GM12891 (cell line): Measurements from ENCODE around the gene DDN.

Source experiments
- DNase-seq: peaks from one replicate; pipeline ENCODE4 v3.0.0; 2011; ENCODE audit warnings: low spot score; ENCODE audit not compliant: insufficient read length
- FAIRE-seq: peaks from 2 replicates; lab custom pipeline; 2011; peaks lifted over from hg19 to GRCh38; lab: Jason Lieb, UNC
- PAX5 ChIP-seq: IDR thresholded peaks from 2 replicates; pipeline ENCODE4 v1.6.1; 2011; ENCODE audit warnings: low read length, moderate library complexity, mild to moderate bottlenecking; ENCODE audit not compliant: insufficient read depth, severe bottlenecking
- POLR2A ChIP-seq: IDR thresholded peaks from 2 replicates; pipeline ENCODE4 v1.6.1; 2011; ENCODE audit warnings: low read depth, low read length, control low read depth
- POLR2AphosphoS5 ChIP-seq: IDR thresholded peaks from 2 replicates; pipeline ENCODE4 v1.6.1; 2011; ENCODE audit warnings: low read depth, low read length, control low read depth
- POU2F2 ChIP-seq: IDR thresholded peaks from 2 replicates; pipeline ENCODE4 v1.6.1; 2011; ENCODE audit warnings: low read depth, mild to moderate bottlenecking, control low read depth, low read length, moderate library complexity
- SPI1 ChIP-seq: IDR thresholded peaks from 2 replicates; pipeline ENCODE4 v1.6.1; 2011; ENCODE audit warnings: low read depth, low read length, control low read depth
- TAF1 ChIP-seq: IDR thresholded peaks from 2 replicates; pipeline ENCODE4 v1.6.1; 2011; ENCODE audit warnings: low read depth, low read length, control low read depth

The DDN gene

DNA sequence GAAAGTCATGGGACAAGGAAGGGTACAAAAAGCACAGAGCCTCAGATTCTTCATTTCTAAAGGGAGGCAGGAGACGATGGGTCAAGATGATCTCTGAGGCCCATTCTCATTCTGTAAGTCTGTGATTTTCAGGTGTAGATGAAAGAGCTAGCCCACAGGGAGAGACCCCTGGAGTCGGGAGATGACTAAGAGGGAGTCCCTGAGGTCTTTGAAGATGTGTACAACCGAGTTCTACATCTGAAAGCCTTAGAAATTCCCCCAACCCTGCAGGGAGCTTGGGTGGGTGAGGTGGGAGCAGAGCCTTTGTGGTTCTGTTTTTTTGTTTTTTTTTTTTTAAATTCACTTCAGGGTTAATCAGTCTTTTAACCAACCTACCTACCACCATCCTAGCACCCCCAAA, 30.7 kb downstream of the DDN start:
- no peak for DNase-seq
- FAIRE-seq: no peak
- no peak for TF ChIP-seq POLR2AphosphoS5
- no peak for TF ChIP-seq POLR2A
- no peak for TF ChIP-seq PAX5
- TF ChIP-seq SPI1: no peak
- TF ChIP-seq POU2F2: no peak
- TF ChIP-seq TAF1: no peak

DNA sequence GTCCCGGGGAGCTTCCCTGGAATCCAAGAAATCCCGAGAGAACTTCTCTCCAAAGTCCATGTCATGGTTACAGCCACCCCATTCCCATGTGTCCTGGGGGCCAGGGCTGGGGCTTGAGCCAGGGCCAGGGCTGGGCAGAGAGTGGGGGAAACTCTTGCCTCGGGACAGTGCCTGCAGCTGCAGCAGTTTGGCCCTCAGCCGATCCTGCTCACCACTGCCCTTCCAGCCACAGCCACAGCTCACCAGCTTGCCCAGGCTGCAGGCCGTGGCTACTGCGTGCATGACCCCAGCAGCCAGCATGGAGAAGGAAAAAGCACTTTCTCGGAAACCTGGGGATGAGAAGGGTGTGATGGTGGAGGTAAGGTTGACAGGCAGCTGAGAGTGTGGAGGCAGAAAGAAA, 31.2 kb downstream of the DDN start:
- TF ChIP-seq PAX5: no peak
- DNase-seq (no peak), FAIRE-seq (no peak)

DNA sequence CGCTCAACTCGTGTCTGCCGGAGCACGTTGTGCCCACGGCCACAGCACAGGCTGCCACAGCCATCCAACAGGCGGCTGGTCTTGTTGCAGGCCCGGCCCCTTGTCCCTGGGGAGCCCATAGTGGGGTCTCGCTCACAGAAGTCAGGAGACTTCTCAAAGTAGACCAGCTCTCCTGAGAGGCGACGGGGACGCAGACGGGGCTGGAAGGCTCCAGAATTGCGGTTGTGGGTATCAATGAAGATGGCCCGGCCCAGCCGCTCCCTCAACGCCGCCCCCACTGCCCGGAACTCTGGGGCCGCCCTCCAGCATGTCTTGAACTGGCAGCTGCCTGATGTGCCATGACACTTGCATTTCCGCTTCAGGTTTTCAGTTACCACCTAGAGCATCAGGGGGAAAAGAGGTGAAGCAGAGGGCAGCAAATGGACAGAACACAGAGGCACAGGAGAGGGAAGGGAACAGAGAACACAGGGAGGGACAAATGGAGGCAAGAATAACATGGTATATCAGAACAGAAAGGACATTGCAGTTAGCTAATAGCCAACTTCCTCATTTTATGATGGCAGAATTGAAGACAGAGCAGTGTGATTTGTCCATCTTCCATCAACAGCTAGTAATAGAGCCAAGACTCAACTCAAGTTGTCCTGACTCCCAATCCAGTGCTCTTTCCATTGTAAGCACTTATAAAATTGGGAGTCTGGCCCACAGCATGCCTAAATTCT, 32.8 kb downstream of the DDN start:
- FAIRE-seq: no peak
- TF ChIP-seq POLR2A (no peak), SPI1 (peak; percentile 77)
- DNase-seq: no peak

DNA sequence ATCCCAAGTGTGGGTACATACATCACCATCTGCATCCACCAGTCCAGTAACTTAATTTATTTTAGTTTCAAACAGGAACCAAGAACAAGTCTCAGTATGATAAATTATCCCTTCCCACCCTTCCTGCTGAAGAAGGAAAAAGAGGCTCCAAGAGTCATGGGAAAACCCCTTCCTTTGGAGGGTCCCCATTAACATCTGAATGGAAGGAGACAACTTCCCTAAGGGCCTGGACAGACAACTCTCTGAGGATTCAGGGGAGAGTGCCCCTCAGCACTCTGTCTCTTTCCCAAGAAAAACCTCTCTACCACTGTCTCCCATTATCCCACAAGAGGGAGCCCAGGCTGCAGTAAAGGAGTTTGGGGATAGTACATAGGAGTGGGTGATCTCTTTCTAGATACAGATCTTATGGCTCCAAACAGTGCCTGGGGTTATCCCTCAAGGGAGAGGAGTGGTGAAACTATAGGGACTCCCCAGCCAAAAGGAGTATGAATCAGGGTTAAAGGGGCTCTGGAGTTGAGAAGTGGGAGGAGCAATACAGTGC, 33.8 kb downstream of the DDN start:
- DNase-seq (no peak), FAIRE-seq (no peak)
- TF ChIP-seq SPI1 (no peak), POU2F2 (no peak), TAF1 (no peak), PAX5 (no peak), POLR2AphosphoS5 (no peak), POLR2A (no peak)

DNA sequence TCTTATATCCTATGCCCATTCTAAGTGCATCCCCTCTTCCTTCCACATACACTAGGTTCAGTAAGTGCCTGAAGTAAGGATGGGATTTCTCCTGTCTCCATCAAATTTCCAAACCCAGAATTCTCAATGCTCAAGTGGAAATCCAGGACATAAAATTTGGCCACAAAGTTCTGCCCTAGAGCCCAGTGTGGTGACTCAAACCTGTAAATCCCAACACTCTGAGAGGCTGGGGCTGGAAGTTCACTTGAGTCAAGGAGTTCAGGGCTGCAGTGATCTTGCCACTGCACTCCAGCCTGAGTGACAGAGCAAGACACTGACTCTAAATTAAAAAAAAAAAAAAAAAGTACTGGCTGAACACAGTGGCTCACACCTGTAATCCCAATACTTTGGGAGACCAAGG, 37.4 kb downstream of the DDN start:
- DNase-seq (no peak), FAIRE-seq (no peak)
- TF ChIP-seq PAX5 (no peak), SPI1 (no peak), POLR2A (no peak), POU2F2 (no peak), POLR2AphosphoS5 (no peak), TAF1 (no peak)

DNA sequence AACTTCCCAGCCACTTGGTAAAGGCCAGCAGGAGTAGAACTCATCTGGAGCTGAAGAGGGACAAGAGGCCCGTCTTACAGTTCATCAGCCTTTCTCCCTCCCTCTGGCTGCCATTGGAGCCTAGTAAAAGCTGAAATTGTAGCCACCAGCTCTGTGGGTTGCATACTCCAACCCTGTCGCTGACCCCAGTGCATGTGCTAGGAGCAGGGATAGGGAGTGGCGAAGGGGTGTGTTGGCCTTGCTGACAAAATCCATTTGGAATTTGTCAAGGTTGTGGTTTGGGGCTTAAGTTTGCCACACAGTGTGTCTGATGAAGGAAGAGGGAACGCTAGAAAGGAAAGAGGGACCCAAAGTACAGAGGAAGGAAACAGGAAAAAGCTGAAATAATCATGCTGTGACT, 37.8 kb downstream of the DDN start:
- TF ChIP-seq POLR2A (no peak), POLR2AphosphoS5 (no peak), SPI1 (no peak), PAX5 (no peak), POU2F2 (no peak), TAF1 (no peak)

DNA sequence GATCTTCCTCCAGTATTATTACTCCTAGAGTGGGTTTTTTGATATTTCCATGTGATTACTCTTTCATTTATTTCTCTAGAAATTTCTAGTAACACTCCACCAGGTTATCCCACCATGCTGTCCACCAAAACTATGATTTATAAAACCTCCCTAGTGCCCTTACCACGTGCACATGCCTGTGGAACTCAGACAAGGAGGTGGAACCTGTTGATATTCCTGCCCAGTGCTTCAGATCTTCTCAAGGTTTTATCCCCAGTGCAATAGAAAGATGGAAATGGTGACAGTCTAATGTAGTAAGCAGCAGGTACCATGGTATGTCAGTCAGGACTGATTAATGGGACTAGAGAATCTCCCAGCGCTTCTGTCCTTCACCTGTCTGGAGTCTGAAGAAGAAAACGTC, 38.3 kb downstream of the DDN start:
- FAIRE-seq (no peak), DNase-seq (no peak)
- TF ChIP-seq POLR2A (no peak), PAX5 (no peak), POLR2AphosphoS5 (no peak), POU2F2 (no peak), SPI1 (no peak)

More for the DNA sequence above, 37.8 kb downstream of the DDN start:
- FAIRE-seq: no peak
- no peak for DNase-seq

DNA sequence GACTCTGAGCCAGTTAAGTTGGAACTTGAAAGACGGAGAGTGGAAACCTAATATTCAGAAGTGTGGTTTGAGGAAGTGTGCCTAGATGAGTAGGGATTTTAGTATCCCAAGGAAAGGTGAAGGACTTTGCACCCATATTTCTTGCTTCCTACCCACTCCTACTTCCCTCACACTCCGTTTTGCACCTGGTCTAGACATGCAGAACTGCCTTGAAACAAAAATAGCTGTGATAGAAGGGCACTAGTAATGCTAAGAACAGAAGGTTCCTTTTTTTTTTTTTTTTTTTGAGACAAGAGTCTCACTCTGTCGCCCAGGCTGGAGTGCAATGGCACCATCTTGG, 41.2 kb downstream of the DDN start:
- DNase-seq: no peak
- FAIRE-seq: no peak
- TF ChIP-seq POLR2A (no peak), SPI1 (peak; percentile 30; the same call in 1 of the 2 replicates)

DNA sequence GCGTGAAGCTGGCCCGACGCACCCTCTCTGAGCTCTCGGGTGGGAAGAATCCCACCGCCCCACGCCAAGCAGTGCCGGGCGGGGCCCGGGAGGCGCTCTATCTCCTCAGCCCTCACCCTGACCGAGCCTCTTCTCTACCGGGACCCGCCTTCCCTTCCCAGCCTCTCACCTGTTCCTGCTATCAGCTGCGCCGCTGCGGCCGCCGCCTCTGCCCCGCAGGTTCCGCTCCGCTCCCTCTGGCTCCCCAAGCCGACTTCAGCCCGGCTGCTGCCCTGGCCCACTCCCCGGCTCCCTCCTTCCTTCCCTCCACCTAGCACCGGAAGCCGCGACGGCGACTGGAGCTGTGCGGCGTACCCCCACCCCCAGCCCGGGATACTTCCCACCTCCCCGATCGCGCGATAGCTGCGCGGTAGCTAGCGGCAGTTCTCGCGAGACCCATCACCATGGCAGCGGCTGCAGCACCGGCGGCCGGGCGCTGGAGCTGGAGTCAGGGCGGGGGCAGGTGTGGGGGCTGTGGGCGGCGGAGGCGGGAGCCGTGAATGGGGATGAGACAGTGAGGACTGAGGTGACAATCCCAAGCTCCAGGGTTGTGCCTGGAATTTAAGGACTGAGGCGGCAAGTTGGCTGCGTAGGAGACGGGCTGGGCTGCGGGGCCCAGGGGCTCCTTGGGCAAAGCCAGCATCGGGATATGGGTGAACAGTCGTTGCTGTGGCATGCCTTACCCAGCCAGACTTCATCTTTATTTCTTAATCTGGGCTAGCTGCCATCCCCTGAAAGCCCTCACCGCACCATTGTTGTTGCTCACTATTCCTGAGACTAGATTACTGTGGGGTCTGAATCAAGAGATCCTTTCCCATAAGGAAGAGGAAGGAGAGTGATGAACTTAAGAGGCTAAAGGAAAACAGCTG, 41.8 kb downstream of the DDN start, which contains the start of gene ARF3:
TSS of gene ARF3 (minus strand) at position 347 of the 908 bp plus-strand sequence. CDS start 16,392 bp downstream, outside the sequence.
- FAIRE-seq (peak; percentile 90), DNase-seq (peak; percentile 97)
- TF ChIP-seq TAF1 (peak; percentile 62; the same call in 1 of the 2 replicates), POLR2AphosphoS5 (peak; percentile 71; the same call in 1 of the 2 replicates), SPI1 (no peak), POLR2A (peak; percentile 78), PAX5 (no peak), POU2F2 (peak; percentile 8; the same call in 1 of the 2 replicates)

DNA sequence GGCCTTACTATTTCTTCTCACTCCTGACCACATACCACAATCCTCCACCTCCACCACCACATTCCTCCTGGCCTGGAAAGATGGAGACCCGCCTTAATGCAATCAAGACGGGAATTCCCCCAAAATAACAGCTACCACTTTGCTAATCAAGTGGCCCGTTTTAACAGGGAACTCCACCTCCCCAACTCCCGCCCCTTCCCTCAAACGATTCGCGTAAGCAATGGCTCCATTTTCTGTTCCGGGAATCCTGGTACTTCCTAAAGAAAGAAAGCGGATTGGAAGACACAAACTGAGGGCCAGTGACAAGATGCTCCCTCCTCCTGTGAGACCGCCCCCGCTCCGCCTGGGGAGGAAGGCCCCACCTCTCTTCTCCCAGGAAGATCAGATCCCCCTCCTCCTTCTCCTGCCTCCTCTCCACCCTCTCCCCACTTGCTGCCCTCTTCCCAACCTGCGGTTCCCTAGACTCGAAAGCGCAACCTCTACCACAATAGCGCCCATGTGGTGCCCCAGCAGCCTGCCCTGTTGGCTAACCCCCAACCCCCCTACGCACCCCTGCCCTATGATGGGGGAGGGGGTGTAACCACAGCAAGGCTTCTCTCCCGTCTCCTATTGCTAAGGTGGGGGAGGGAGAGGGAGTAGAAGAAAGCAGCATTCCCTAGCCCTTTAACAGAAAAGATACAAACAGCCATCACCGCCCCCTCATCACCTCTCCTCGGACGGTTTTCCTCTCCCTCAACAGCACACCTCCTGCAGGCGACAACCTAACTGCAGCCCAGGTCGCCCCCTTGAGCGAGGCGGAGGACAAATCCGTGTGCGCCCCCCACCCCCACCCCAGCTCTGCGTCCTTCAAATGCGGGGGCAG, 42.7 kb downstream of the DDN start:
- DNase-seq (no peak), FAIRE-seq (peak; percentile 43)
- no peak for TF ChIP-seq PAX5
- no peak for TF ChIP-seq TAF1
- no peak for TF ChIP-seq POLR2A
- no peak for TF ChIP-seq SPI1
- no peak for TF ChIP-seq POU2F2
- no peak for TF ChIP-seq POLR2AphosphoS5
